Activated CD8-positive, alpha-beta memory T cell treated with anti-CD3 and anti-CD28 coated beads, Interleukin-2, amount 10 ng/mL, durations not matched to agents 7 days and 5 days (primary cell): ENCODE results near the gene LMBR1. TPM values are rescaled to one million over a fixed set of nuclear protein-coding genes. Genes with fewer than 3 reads are reported as not detected.
"Not testable (repeated sequence)": the region's sequence is repeated elsewhere in the genome, so short reads cannot be mapped to it uniquely, and the experiment has no call there.

ENCODE experiments used
- ATAC-seq: fragments of 150-1000 bp; cut with Tn5 transposase; one replicate; pipeline ENCODE4 v1.10.0; 2021; ENCODE audit warnings: moderate library complexity
- CTCF ChIA-PET: fragments of 350-600 bp; sonication (Branson Sonifier 250); formaldehyde crosslinking; loops from one replicate; lab custom pipeline; 2021; ENCODE audit warnings: antibody characterized with exemption; lab: Charles Lee
- DNase-seq: peaks from one replicate; pipeline ENCODE4 v3.0.0-alpha.2; 2020
- H3K27ac Mint-ChIP-seq: one replicate; pipeline ENCODE4 v1.8.0; 2021; ENCODE audit warnings: mild to moderate bottlenecking, mixed read lengths
- H3K27me3 Mint-ChIP-seq: one replicate; pipeline ENCODE4 v1.8.0; 2021; ENCODE audit warnings: mixed read lengths
- H3K36me3 Mint-ChIP-seq: one replicate; pipeline ENCODE4 v1.8.0; 2021; ENCODE audit warnings: mild to moderate bottlenecking, mixed read lengths
- H3K4me1 Mint-ChIP-seq: one replicate; pipeline ENCODE4 v1.8.0; 2021; ENCODE audit warnings: mixed read lengths
- H3K4me3 Mint-ChIP-seq: one replicate; pipeline ENCODE4 v1.8.0; 2021; ENCODE audit warnings: mild to moderate bottlenecking, moderate library complexity, mixed read lengths
- H3K9me3 Mint-ChIP-seq: one replicate; pipeline ENCODE4 v1.8.0; 2022; ENCODE audit warnings: low read depth, mixed read lengths
- total RNA-seq, 2 experiments: library from RNA; stranded (reverse); gene quantifications; one replicate each; pipeline ENCODE4 v1.2.3, GENCODE V29; 2021

The LMBR1 gene
- total RNA-seq, 2 experiments from 2014 or later, result 64.0 to 69.8 TPM

- CTCF ChIA-PET, result interaction anchor here (0.8 to 1.2 kb wide), 3 partner anchors 10 to 12 kb away, joined by 3 read pairs; no protein-coding TSS in a partner anchor
- Mint-ChIP-seq H3K4me3 (no peak overlapping the region), H3K4me1 (peaks cover 1% of the 10 kb centered on the region), H3K9me3 (no peaks in the 10 kb centered on the region), H3K36me3 (peaks cover 11% of the 10 kb centered on the region), H3K27me3 (no peaks in the 10 kb centered on the region), H3K27ac (no peak overlapping the region)
- no peak for DNase-seq
- no peak for ATAC-seq
These were observed 60.6 kb downstream of the LMBR1 start for GRCh38 chr7:156832195-156832877.

- Mint-ChIP-seq H3K4me3 (no peak overlapping the region), H3K27me3 (no peaks in the 10 kb centered on the region), H3K4me1 (no peaks in the 10 kb centered on the region), H3K27ac (no peak overlapping the region), H3K9me3 (no peaks in the 10 kb centered on the region), H3K36me3 (peaks cover 9% of the 10 kb centered on the region)
- DNase-seq, result no peak
- ATAC-seq, result no peak
- CTCF ChIA-PET, result no interaction called here
These were observed 63.2 kb downstream of the LMBR1 start for GRCh38 chr7:156829669-156830336.

DNA sequence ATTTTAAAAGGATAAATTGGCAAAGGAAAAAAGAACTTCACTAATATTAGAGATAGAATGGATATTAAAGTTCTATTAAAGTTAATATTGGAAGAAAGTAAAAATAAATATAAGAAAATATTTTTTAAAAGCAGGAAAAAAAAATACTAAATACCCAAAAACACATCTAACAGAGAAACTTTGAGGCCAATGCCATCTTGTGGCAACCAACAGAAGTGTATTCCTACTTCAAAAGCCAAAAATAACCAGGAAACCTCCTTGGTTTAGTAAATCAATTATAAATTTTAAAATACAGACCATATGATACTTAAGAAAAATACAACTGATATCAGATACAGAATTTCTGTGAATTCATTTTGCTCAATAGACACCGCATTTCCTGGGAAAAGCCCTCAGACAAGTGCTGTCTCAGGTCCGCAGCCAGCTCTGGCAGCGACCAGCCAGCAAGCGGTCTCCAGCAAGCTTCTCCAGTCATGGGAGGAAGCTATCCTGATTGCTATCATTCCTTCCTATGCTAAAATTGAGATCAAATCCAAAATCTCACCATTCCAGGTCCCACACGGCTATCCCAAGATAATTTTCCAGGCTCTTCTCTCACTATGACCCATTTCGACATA, 65.3 kb downstream of the LMBR1 start:
- ATAC-seq (no peak), DNase-seq (no peak)
- H3K27me3 Mint-ChIP-seq, result no peaks in the 10 kb centered on the region
- H3K4me1 Mint-ChIP-seq, result no peaks in the 10 kb centered on the region
- peaks cover 7% of the 10 kb centered on the region for H3K36me3 Mint-ChIP-seq
- no peak overlapping the region for H3K4me3 Mint-ChIP-seq
- H3K9me3 Mint-ChIP-seq, result no peaks in the 10 kb centered on the region
- CTCF ChIA-PET, result interaction anchor here (1.4 kb wide), 1 partner anchor 9 kb away, joined by 3 read pairs; no protein-coding TSS in a partner anchor
- H3K27ac Mint-ChIP-seq, result no peak overlapping the region

- Mint-ChIP-seq H3K4me1 (no peaks in the 10 kb centered on the region), H3K36me3 (peaks cover 1% of the 10 kb centered on the region), H3K27me3 (no peaks in the 10 kb centered on the region), H3K9me3 (no peaks in the 10 kb centered on the region), H3K27ac (no peak overlapping the region), H3K4me3 (no peak overlapping the region)
- CTCF ChIA-PET, result no interaction called here
- ATAC-seq, result no peak
- DNase-seq, result no peak
These were observed 69.5 kb downstream of the LMBR1 start for GRCh38 chr7:156823435-156823834.

DNA sequence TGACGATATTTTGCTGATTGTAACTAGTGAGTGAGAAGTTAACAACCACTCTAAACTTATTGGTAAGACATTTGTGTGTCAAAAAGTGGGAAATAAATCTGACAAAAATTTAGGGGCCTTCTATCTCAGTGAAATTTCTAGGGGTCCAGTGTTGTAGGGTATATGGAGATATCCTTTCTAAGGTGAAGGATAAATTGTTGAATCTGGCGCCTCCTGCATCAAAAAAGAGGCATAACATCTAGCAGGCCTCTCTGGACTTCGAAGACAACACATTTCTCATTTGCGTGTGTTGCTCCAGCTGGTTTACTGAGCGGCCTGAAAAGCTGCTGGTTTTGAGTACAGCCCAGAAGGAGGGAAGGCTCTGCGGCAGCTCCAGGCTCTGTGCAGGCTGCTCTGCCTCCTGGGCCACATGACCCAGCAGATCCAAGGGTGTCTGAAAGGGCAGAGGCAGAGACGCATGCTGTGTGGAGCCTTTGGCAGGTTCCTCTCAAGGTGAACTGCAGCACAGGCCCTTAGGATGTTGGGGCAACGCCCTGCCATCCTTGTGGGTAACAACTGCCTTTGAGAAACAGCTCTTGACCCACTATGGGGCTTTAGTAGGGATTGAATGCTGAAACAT, 72.4 kb downstream of the LMBR1 start:
- Mint-ChIP-seq H3K36me3 (peaks cover 2% of the 10 kb centered on the region), H3K4me1 (no peaks in the 10 kb centered on the region), H3K27ac (no peak overlapping the region), H3K4me3 (no peak overlapping the region), H3K27me3 (no peaks in the 10 kb centered on the region), H3K9me3 (no peaks in the 10 kb centered on the region)
- no peak for DNase-seq
- CTCF ChIA-PET, result interaction anchor here (0.8 to 1.4 kb wide), 3 partner anchors 11 to 28 kb away, joined by 3 read pairs; no protein-coding TSS in a partner anchor
- ATAC-seq, result no peak

- ATAC-seq, result no peak
- H3K4me1 Mint-ChIP-seq, result no peaks in the 10 kb centered on the region
- H3K27me3 Mint-ChIP-seq, result no peaks in the 10 kb centered on the region
- no peak overlapping the region for H3K27ac Mint-ChIP-seq
- CTCF ChIA-PET, result interaction anchor here (0.6 to 1.4 kb wide), 4 partner anchors 12 to 27 kb away, joined by 3 read pairs; no protein-coding TSS in a partner anchor
- H3K36me3 Mint-ChIP-seq, result peaks cover 1% of the 10 kb centered on the region
- DNase-seq, result no peak
- H3K9me3 Mint-ChIP-seq, result no peaks in the 10 kb centered on the region
- H3K4me3 Mint-ChIP-seq, result no peak overlapping the region
These were observed 73.2 kb downstream of the LMBR1 start for GRCh38 chr7:156819733-156820295.

DNA sequence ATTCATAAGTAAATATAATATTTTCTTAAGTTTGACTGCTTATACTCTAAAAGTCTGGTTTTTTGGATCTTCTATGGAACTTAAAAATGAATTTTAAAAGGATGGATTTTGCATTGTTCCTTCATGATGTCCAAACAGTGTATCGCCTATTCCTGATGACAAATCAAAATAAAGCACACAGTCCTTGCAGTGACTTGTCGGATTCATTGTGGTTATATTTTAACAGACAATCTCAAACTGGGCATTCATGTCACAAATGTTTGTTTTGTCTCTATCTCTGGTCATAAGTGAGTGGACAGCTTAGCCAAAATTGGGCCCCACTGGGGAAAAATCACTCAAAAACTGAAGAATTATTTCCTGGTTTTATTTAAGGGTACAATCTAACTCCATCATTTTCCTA, 74.8 kb downstream of the LMBR1 start:
- no peak overlapping the region for H3K4me3 Mint-ChIP-seq
- ATAC-seq (no peak), DNase-seq (no peak)
- H3K9me3 Mint-ChIP-seq, result no peaks in the 10 kb centered on the region
- no peaks in the 10 kb centered on the region for H3K27me3 Mint-ChIP-seq
- H3K27ac Mint-ChIP-seq, result no peak overlapping the region
- H3K36me3 Mint-ChIP-seq, result peaks cover 1% of the 10 kb centered on the region
- H3K4me1 Mint-ChIP-seq, result no peaks in the 10 kb centered on the region
- CTCF ChIA-PET, result interaction anchor here (1.1 to 1.4 kb wide), 2 partner anchors 10 to 30 kb away, joined by 3 read pairs; no protein-coding TSS in a partner anchor

DNA sequence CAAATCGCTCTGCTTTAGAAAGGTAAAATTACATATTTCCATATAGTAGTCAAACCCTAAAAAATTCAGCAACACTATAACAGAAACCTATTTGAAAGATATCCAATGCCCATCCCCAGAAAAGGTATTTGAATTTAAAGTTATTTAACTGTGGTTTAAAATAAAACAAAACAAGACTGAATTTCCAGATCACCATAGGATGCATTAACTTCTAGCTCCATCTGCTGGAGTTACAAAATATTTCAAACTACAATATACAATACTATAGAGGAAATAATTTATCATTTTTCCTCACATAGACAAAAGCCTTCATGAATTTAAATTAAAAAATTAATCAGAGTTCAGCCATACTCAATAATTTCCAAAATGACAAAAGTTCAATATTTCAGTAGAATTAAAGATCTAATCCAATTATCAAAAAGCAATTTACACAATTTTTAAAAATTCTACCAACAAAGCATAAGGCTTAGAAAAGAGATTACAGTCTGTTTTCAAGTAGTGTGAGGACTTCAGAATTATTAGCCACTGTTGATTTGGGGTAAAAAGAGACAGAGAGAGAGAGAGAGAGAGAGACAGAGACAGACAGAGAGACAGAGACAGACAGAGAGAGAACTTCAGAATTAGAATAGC, 75.9 kb downstream of the LMBR1 start:
- Mint-ChIP-seq H3K27me3 (no peaks in the 10 kb centered on the region), H3K4me1 (no peaks in the 10 kb centered on the region), H3K27ac (no peak overlapping the region), H3K36me3 (peaks cover 1% of the 10 kb centered on the region), H3K4me3 (no peak overlapping the region), H3K9me3 (no peaks in the 10 kb centered on the region)
- CTCF ChIA-PET, result interaction anchor here (0.6 to 1.4 kb wide), 5 partner anchors 49 to 707 kb away, joined by 3 to 5 read pairs (median 4); no protein-coding TSS in a partner anchor
- DNase-seq (no peak), ATAC-seq (no peak)

- DNase-seq, result no peak
- no peak overlapping the region for H3K4me3 Mint-ChIP-seq
- H3K4me1 Mint-ChIP-seq, result peaks cover 2% of the 10 kb centered on the region
- H3K27ac Mint-ChIP-seq, result no peak overlapping the region
- no peak for ATAC-seq
- no peaks in the 10 kb centered on the region for H3K9me3 Mint-ChIP-seq
- CTCF ChIA-PET, result no interaction called here
- H3K27me3 Mint-ChIP-seq, result no peaks in the 10 kb centered on the region
- H3K36me3 Mint-ChIP-seq, result peaks cover 9% of the 10 kb centered on the region
These were observed 81.3 kb downstream of the LMBR1 start for GRCh38 chr7:156811706-156812105.

DNA sequence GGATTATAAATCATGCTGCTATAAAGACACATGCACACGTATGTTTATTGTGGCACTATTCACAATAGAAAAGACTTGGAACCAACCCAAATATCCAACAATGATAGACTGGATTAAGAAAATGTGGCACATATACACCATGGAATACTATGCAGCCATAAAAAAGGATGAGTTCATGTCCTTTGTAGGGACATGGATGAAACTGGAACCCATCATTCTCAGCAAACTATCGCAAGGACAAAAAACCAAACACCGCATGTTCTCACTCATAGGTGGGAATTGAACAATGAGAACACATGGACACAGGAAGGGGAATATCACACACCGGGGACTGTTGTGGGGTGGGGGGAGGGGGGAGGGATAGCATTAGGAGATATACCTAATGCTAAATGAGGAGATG, 89.3 kb downstream of the LMBR1 start:
- peaks cover 17% of the 10 kb centered on the region for H3K36me3 Mint-ChIP-seq
- CTCF ChIA-PET, H3K4me1 Mint-ChIP-seq, H3K4me3 Mint-ChIP-seq, DNase-seq, H3K9me3 Mint-ChIP-seq, H3K27ac Mint-ChIP-seq, H3K27me3 Mint-ChIP-seq, ATAC-seq: not testable (repeated sequence)

DNA sequence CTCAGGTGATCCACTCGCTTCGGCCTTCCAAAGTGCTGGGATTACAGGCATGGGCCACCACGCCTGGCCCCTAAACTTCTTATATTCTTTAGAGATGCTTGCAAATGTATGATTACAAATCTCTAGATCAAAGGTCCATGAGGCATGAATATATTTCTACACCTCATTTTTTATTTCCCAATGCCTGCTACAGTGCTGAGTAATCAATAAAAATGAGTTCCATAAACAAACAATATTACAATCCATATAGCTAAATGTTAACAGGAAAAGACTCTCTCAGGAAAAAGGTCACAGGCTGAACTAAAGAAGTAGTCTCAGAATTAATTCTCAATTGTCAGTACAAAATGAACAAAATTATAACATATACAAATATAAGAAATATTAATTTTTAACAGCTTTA, 90.8 kb downstream of the LMBR1 start:
- Mint-ChIP-seq H3K4me3 (no peak overlapping the region), H3K36me3 (peaks cover 11% of the 10 kb centered on the region)
- ATAC-seq, result no peak

DNA sequence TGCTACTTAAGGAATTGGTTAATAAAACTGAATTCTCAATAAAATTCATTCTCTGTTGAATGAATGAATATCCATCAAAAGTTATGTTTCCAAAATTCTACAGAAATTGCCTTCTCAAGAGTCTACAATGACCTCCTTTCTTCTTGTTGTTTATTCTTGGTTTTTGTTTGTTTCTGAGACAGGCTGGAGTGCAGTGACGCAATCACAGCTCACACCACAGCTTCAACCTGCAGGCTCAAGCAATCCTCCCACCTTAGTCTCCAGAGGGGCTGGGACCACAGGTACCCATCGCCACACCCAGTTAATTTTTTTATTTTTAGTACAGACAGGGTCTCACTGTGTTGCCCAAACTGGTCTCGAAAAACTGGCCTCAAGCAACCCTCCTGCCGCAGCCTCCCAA, 97.6 kb downstream of the LMBR1 start:
- ATAC-seq, result no peak
- no peak overlapping the region for H3K4me3 Mint-ChIP-seq
- CTCF ChIA-PET, result no interaction called here

More for the DNA sequence above, 90.8 kb downstream of the LMBR1 start:
- CTCF ChIA-PET, result no interaction called here
- H3K9me3 Mint-ChIP-seq, result no peaks in the 10 kb centered on the region
- no peak overlapping the region for H3K27ac Mint-ChIP-seq
- no peaks in the 10 kb centered on the region for H3K27me3 Mint-ChIP-seq
- H3K4me1 Mint-ChIP-seq, result no peaks in the 10 kb centered on the region
- no peak for DNase-seq

More for the DNA sequence above, 97.6 kb downstream of the LMBR1 start:
- Mint-ChIP-seq H3K4me1 (no peaks in the 10 kb centered on the region), H3K27ac (no peak overlapping the region), H3K9me3 (no peaks in the 10 kb centered on the region), H3K36me3 (peaks cover 7% of the 10 kb centered on the region), H3K27me3 (no peaks in the 10 kb centered on the region)
- no peak for DNase-seq
